ENCODE data around the gene CATSPERB. TPM values are rescaled to one million over a fixed set of nuclear protein-coding genes. Genes with fewer than 3 reads are reported as not detected.
"Not testable (repeated sequence)": the region's sequence is repeated elsewhere in the genome, so short reads cannot be mapped to it uniquely, and the experiment has no call there.

The CATSPERB gene
- total RNA-seq, 1 experiment from 2014 or later: 0.20 TPM

DNA sequence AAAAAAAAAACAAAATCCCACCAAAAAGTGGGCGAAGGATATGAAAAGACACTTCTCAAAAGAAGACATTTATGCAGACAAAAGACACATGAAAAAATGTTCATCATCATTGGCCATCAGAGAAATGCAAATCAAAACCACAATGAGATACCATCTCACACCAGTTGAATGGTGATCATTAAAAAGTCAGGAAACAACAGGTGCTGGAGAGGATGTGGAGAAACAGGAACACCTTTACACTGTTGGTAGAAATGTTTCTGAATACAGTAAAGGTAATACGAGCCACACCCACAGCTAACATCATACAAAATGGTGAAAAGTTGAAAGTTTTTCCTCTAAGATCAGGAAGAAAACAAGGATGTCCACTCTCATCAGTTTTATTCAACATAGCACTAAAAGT, 8.0 kb upstream of the CATSPERB start:
- DNase-seq (ENCODE audit: extremely low read depth, low read depth): not testable (repeated sequence)

DNA sequence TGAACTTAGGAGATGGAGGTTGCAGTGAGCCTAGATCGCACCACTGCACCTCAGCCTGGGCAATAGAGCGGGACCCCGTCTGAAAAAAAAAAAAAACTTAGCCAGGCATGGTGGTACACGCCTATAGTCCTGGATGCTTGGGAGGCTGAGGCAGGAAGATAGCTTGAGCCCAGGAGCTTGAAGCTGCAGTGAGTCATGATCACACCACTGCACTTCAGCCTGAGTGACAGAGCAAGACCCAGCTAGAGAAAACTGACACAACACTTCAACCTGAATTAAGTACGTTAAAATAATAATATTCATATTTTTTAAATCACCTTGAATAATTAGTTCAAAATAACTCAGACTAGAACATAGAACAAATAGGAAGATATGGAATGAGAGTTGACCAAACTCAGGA, 5.7 kb upstream of the CATSPERB start:
- no peak for DNase-seq (ENCODE audit: extremely low read depth, low read depth)

DNA sequence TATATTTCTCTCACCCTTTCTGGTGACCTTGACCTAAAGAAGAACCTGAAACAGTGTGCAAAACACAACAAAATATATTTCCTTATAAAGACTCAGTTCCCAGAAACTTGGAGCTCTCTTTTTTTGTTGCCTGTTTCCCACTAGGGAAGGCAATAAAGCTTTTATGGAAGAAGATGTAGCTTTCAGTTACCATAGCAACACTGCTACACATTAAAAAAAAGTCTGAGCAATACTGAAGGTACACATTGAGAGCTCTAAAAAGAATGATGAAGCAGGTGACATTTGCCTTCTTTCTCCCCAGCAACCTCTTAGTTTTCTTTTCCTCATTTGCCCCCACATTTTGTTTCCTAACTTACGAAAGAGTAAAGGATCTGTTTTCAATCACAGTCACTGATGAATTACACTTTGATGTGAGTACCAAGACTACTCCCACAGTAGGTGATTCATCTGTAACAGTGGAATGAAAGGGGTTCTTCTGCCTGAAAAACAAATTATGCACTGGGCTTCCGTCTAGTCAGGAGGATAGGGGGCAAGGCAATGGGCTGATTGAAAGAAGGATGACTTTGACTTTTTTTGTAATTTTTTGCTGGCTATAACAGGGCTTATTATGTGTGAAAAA, 1.1 kb upstream of the CATSPERB start:
- DNase-seq (ENCODE audit: extremely low read depth, low read depth): no peak

DNA sequence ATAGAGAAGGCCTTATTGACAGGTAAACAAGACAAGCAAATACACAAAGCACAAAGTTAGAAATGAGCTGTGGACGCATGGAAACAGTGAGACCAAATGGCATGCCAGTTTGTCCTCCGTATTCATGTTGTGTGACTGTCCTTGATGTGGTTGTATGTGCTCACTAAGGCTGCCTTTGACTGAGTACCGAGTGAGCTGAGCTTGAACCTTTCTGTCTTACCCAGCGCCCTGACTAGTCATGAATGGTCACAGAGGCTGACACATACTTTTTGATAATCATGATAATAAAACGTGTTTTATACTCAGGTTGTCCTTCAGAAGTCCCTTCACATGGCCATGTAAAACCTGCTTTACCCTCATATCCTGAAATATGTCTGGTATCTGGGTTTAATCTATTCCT, 553 bp upstream of the CATSPERB start:
- DNase-seq (ENCODE audit: extremely low read depth, low read depth): no peak

DNA sequence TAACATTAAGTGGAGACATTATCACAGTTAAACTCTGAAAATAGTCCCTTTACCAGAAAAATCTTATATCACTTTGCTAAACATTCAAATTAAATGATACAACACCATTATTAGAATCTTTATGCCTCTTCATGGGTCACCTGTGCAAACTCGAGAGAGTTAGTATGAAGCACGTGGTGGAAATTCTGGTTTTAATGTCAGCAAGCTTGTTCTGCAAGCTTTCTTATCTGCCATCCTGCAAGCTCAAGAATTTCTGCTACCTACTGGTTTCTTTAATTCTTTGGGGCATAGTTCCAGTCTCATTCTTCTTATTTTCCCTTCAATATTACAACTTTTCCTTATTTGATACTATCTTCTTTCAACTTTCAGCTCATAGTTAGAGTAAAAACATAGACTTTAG, 868 bp downstream of the CATSPERB start:
- DNase-seq (ENCODE audit: extremely low read depth, low read depth): no peak

DNA sequence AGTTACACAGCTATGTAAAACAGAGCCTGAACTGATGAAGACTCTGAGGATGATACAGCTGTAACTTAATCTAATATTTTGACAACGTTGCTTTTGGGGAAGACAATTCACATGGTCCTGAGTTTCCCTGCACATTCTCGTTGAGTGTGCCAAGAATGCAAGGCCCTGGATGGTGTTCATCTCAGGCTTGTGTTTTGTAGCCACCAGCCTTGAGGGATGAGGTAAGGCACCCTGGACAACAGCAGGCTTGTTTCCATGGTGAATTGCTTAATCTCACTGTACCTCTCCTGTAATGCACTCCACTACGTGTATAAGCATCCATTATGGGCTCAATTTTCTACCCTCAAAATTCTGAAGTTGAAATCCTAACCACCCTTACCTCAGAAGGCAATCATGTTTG, 2.1 kb downstream of the CATSPERB start:
- no peak for DNase-seq (ENCODE audit: extremely low read depth, low read depth)

DNA sequence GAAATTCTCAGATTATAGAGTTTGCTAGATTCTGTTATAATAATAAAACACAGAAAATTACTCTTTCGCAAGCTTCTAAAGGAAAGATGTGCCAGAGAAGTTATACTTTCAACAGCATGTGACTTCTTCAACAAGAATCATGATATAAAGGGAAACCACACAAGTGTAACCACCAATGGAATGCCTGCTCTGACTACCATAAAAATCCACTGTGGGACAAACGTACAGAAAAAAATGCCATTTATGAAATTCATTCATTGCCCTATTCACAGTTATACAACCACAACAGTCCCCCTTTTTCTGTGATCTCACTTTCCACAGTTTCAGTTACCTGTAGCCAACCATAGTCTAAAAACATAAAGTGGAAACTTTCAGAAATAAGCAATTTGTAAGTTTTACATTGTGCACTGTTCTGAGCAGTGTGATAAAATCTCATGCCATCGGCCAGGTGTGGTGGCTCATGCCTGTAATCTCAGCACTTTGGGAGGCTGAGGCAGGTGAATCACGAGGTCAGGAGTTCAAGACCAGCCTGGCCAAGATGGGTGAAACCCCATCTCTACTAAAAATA, 3.2 kb downstream of the CATSPERB start:
- no peak for DNase-seq (ENCODE audit: extremely low read depth, low read depth)

DNA sequence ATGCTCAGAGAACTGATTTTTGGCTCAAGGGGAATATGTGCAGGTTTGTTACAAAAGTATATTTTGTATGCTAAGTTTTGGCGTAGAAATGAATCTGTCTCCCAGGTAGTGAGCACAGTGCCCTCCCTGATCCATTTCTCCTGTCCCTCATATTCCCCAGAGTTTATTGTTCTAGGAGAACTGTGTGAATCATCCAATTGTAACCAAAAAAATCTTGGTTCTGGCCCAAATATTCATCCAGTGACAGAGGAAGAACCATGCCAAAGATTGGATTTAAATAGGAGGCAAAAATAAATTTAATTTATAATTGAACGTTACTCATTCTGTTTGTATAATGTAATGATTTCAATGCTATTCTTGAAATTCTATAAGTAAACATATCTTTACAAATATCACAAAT, 4.8 kb downstream of the CATSPERB start:
- no peak for DNase-seq (ENCODE audit: extremely low read depth, low read depth)

DNA sequence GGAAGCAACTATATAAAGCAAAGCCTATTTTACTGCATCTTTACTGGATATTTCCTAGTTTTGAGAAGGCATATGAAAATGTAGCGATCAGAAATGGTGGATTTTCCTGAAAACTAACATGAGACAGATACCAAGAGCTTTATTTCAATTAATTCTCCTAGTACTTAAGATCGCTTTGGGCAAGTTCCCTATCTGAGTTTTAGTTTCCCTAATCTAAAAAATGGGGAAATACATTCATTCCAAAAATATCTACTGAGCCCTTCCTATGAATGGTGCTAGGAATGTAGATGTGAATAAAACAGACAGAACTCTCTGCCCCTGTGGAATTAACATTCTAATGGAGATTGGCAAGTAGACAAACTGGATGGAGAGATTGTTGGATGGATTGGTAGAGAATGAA, 8.4 kb downstream of the CATSPERB start:
- DNase-seq (ENCODE audit: extremely low read depth, low read depth): no peak

DNA sequence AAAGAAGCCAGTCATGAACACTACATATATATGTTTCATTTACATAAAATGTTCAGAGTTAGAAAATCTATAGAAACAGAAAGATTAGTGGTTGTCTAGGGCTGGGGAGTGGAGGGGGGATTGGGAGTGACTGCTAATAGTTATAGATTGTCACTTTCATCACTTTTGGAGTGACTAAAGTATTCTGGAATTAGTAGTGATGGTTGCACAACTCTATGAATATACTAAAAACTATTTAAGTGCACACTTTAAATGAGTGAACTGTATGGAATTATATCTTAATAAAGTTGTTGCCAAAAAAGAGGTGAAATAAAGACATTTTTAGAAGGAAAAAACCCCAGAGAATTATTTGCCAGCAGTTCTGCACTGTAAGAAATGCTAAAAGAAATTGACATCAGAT, 9.5 kb downstream of the CATSPERB start:
- DNase-seq (ENCODE audit: extremely low read depth, low read depth): no peak

DNA sequence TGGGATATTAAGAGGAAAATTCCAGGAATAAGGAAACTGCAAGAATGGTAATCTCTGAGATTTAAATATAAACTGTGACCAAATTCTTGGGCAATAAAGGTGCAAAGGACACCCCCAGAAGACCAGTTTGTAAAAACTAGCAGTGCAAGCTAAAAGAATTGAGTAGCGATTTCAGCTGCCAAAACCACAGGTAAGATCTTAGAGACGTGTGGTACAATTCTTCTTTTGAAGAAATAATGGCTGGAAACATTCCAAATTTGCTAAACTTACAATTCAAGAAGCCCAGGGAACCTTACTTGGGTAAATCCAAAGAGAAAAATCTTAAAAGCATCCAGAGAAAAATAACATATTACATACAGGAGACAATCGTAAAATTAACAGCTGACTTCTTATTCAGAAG, 12.0 kb downstream of the CATSPERB start:
- DNase-seq (ENCODE audit: extremely low read depth, low read depth): no peak

DNA sequence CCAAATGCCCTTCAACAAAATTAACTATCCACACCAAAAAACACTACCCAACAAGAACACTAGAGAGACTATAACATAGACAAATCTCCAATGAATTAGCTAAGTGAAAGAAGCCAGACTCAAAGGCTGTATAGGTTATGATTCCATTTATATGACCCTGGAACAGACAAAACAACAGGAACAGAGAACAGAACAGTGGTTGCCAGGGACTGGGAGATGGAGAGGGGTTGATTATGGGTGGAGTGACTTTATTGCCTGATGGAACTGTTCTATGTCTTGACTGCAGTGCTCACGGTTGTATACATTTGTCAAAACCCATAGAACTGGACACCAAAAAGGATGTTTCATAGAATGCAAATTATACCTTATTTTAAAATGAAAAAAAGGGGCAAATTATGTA, 14.9 kb downstream of the CATSPERB start:
- no peak for DNase-seq (ENCODE audit: extremely low read depth, low read depth)

DNA sequence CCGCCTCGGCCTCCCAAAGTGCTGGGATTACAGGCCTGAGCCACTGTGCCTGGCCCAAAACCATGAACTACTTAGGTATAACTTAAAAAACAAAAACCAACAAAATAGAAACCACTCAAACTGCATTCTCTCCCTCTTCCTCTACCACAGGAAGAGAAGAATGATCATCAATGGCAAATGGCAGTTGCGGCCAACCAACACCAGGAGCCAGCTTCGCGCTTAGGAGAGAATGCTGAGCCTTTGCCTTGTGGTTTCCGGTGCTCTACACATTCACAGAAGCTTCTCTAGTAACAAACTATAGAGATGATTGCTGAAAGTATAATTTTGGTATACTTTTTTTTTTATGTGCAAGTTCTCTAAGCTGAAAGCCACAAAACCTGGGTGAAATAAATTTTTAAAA, 17.1 kb downstream of the CATSPERB start:
- DNase-seq (ENCODE audit: extremely low read depth, low read depth): no peak

DNA sequence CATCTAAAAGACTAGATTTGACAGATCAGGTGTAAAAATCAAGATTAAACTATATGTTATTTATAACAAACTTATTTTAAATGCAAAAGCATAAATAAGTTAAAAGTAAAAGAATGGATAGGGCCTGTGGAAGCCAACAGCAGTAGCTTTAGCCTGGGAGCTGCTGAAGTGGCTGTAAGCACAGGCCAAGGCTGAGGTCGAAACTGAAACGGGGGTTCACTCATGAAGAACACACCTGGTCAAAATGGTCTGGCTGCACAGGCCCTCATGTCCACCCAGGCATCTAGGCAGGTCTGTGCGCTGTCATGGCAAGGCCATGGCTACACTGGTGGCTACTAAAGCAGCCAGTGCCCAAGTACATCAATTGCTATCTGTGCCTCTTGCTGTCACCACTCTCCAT, 23.1 kb downstream of the CATSPERB start:
- DNase-seq (ENCODE audit: extremely low read depth, low read depth): no peak

DNA sequence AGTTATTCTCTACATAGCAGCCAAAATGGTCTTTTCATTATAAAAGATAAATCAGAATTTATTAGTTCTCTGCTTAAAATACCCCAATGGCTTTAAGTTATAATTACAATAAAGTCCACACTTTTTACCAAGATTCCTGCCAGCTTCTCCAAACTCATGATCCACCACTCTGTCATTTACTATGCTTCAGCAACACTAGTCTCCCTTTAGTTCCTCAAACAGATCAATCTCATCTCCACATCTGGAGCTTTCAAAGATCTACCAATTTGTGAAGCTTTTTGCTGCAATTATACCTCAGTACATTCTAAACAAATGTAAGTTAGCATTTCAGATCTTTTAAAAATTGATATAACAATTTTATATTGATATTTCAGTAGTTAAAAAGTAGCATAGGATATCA, 24.9 kb downstream of the CATSPERB start:
- no peak for DNase-seq (ENCODE audit: extremely low read depth, low read depth)

DNA sequence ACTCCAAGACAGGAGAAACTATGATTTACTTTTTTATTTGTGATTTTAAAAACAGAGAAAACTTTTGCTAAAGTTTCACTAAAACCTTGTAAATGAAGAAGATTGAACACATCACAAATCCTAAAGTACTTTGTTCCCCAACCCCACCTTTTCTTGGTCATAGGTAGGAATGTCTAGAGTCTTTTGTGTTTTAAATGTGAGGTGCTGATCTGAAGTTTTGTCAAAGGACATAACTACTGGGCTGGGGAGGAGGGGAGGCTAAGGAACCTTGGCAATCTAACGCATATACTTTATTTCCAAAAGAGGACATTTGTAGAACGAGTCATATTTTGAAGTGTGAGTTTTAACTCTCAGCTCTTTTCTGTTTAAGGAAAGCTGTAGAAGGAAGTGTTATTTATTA, 37.2 kb downstream of the CATSPERB start:
- no peak for DNase-seq (ENCODE audit: extremely low read depth, low read depth)

DNA sequence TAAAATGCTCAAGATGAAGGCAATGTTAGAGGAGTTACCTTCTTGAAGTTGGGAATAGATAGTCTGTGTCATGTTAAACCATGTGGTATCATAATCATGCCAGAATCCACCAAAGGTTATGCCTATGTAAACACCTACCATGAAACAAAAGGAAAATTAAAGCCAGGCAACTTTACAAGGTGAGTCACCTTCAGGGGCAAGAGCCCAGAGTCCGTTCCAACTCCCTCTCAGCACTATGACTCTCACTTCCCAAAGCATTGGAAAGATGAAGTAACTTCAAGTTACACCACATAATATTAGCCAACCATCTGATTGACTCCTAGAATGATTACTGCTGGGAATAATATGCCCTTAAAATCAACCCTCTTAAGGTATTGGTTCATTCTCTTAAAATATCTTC, 38.5 kb downstream of the CATSPERB start:
- DNase-seq (ENCODE audit: extremely low read depth, low read depth): no peak

DNA sequence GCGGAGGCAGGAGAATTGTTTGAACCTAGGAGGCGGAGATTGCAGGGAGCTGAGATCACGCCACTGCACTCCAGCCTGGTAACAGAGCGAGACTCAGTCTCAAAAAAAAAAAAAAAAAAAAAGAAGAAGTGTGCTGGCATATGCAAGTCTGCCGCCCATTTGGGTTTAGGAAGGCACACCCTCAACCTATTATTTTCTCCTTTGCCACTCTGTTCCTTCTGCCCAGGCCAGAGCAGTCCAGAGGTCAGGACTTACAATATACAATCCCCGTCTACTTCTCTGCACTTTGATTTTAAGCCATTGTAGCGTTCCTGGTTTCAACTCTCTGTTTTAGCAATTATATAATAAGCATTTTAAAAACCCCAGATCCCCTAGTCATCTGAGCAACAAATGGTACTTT, 39.8 kb downstream of the CATSPERB start:
- DNase-seq (ENCODE audit: extremely low read depth, low read depth): no peak

DNA sequence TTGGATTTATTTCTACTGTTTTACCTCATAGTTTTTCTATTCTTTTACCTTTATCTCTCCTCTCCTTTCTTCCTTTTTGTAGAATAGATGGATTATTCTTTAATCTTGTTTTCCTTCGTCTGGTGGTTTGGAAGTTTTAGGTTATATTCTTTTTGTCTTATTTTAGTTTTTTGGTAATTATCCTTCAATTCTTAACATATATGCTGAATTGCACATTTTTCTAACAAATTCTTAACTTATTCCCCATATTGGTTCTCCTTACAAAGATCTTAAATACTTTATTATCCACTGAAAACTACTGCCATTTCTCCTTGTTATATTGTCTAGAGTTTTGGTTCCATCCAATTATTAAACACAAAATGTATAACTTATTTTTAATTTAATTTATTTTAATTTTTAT, 42.3 kb downstream of the CATSPERB start:
- no peak for DNase-seq (ENCODE audit: extremely low read depth, low read depth)

DNA sequence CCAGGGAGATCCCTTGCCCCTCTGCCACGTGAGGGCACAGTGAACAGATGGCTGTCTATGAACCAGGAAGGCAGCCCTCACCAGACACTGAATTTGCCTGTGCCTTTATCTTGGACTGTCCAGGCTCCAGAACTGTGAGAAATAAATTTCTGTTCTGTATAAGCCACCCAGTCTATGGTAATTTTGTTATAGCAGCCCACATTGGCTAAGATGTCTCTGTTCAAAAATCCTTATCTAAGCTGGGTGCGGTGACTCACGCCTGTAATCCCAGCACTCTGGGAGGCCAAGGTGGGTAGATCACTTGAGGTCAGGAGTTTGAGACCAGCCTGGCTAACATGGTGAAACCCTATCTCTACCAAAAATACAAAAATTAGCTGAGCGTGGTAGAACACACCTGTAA, 44.5 kb downstream of the CATSPERB start:
- not testable (repeated sequence) for DNase-seq (ENCODE audit: extremely low read depth, low read depth)

DNA sequence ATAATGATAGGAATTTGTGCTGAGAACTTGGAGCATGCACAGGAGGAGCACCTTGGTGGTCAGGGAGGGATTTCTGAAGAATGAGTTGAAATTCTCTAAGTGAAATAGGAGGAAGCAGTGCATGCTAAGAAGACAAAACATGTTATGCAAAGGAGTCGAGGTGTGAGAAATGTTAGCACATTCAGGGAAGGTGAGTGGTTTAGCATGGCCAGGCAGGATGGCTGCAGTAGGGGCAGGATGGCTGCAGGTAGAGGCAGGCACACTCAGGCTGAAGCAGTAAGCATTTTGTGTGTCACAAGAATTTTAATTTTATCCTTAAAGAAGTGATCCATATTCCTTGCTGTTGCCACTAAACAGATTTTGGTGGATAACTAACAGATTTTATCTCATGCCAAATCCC, 46.3 kb downstream of the CATSPERB start:
- DNase-seq (ENCODE audit: extremely low read depth, low read depth): no peak

DNA sequence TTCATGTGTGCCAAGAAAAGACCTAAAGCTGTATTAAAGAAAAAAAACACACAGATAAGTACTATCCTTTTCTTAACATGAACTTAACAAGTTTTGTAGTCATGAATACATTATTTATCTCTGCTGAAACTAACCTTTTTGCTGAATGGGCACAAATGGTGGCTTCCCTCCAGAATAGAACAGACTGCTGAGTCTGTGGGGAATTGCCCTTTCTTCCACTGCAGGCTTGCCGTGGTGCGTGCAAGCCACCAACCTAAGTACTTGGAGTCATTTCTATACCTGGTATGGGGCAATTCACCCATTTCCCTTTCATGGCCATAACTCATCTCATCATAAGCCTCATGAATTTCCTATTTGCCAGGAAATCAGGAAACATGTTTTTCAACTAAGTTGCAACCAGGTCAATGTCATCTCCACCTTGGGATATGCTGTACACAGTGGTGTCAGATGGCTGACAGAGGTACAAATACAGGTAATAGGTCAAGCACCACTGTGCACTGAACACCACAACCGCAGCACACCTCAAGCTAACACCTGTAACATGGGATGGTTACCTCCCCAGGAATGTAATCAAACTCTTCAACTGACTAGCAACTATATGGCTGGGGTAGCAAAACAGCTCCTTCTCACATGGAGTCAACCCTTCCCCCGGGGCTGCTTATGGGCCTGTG, 49.9 kb downstream of the CATSPERB start:
- DNase-seq (ENCODE audit: extremely low read depth, low read depth): no peak

DNA sequence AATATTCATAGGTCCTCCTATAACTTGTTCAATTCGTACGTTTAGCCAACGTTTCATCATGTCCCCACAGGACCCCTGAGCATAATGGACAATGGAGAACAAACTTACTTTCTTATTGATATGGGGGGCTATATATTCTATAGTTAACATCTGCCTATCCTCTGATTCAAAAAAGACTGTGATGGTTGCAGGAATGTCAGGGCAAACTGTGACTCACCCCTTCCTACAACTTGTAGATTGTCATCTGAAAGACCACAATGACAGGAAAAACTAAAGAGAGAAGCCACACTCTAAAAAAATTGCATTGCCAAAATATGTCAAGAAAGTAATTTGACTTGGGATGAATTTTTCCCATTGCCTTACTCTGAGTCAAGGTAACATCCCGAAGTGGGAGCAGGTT, 50.8 kb downstream of the CATSPERB start:
- DNase-seq (ENCODE audit: extremely low read depth, low read depth): no peak

All from NCI-H460 (cell line).